ENCODE results near the gene KARS1. TPM values are rescaled to one million over a fixed set of nuclear protein-coding genes. Genes with fewer than 3 reads are reported as not detected.

The KARS1 gene
- total and polyA plus RNA-seq, 2 of the 4 experiments (the other 2 are of a cell fraction): 122 to 228 TPM

DNA sequence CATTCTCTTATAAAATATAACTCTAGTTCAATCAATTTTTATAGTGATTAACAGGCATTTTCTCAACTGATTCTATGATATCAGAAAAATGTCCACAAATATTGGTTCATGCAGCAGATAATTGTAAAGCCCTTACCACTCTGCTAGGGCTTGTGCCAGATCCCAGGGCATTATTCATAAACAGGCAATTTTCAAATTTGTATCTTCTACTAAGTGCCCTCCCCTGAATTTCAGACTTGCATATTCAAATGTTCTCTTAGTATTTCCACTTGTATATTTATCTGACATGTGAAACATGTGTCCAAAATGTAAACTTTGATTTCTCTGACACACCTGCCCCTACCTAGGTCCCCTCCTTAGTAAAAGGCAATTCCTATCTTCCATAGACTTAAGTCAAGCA, 20.0 kb upstream of the KARS1 start:
- H3K23ac ChIP-seq (ENCODE audit: low read depth, low read length): no peak overlapping the region
- intact Hi-C loops (cut with micrococcal nuclease) (no loop called here), in situ Hi-C loops (cut with MboI; ENCODE audit: low sequenced_read_pairs) (no loop called here), dilution Hi-C loops (cut with HindIII; ENCODE audit: low sequenced_read_pairs, unreplicated experiment) (no loop called here)
- no peak overlapping the region for H3K27ac ChIP-seq (ENCODE audit: insufficient read depth, low read length)
- no peak overlapping the region for H3K18ac ChIP-seq (ENCODE audit: low read depth, low read length)
- no peaks in the 10 kb centered on the region for H4K20me1 ChIP-seq (ENCODE audit: insufficient read depth, low read length)
- peaks cover 1% of the 10 kb centered on the region; the same call in 1 of the 2 replicates for H3K4me1 ChIP-seq (ENCODE audit: control insufficient read depth, insufficient read depth, low read length)
- no peaks in the 10 kb centered on the region for H3K36me3 ChIP-seq (ENCODE audit: control insufficient read depth, insufficient read depth, low read length)
- no peak overlapping the region for H4K91ac ChIP-seq (ENCODE audit: insufficient read depth, low read depth, low read length)
- no peak overlapping the region for H2BK5ac ChIP-seq (ENCODE audit: low read depth, low read length, poor library complexity, severe bottlenecking)
- H3K14ac ChIP-seq (replicated peaks; ENCODE audit: low read depth, low read length): no peak overlapping the region
- DNase-seq (no peak), ATAC-seq (ENCODE audit: low read depth) (no peak)
- H3K9me3 ChIP-seq (ENCODE audit: control insufficient read depth, insufficient read depth, low read length): no peaks in the 10 kb centered on the region
- POLR2A ChIA-PET (ENCODE audit: unreplicated experiment): no interaction called here
- no peak overlapping the region for H2AFZ ChIP-seq (replicated peaks; ENCODE audit: low read length, poor library complexity)
- no peaks in the 10 kb centered on the region for H3K9me1 ChIP-seq (ENCODE audit: insufficient read depth, low read length)
- H2AK9ac ChIP-seq (replicated peaks; ENCODE audit: low read depth, low read length, poor library complexity): no peak overlapping the region
- H3K9ac ChIP-seq (ENCODE audit: low read depth, low read length): no peak overlapping the region
- H3K79me1 ChIP-seq (ENCODE audit: low read depth in 1 of 2, low read length in 2 of 2): no peaks in the 10 kb centered on the region
- CTCF ChIA-PET: no interaction called here
- TF ChIP-seq BHLHE40 (IDR thresholded peaks at IDR 0.05; ENCODE audit: low read depth, low read length) (no peak), SMC3 (IDR thresholded peaks at IDR 0.05; ENCODE audit: low read depth, low read length) (no peak), RCOR1 (IDR thresholded peaks at IDR 0.05; ENCODE audit: insufficient replicate concordance, low read length) (no peak), MXI1 (IDR thresholded peaks at IDR 0.05; ENCODE audit: borderline replicate concordance, low read depth, low read length) (no peak), POLR2A (IDR thresholded peaks at IDR 0.05; ENCODE audit: low read depth, low read length) (no peak), NFE2L2 (IDR thresholded peaks at IDR 0.05; ENCODE audit: low read depth, low read length) (no peak), MAFK (IDR thresholded peaks at IDR 0.05; ENCODE audit: low read depth, low read length) (no peak), FOS (IDR thresholded peaks at IDR 0.05; ENCODE audit: low read depth, low read length) (no peak), CHD1 (IDR thresholded peaks at IDR 0.05; ENCODE audit: low read depth, low read length) (no peak)
- TF ChIP-seq, protein P1, sequence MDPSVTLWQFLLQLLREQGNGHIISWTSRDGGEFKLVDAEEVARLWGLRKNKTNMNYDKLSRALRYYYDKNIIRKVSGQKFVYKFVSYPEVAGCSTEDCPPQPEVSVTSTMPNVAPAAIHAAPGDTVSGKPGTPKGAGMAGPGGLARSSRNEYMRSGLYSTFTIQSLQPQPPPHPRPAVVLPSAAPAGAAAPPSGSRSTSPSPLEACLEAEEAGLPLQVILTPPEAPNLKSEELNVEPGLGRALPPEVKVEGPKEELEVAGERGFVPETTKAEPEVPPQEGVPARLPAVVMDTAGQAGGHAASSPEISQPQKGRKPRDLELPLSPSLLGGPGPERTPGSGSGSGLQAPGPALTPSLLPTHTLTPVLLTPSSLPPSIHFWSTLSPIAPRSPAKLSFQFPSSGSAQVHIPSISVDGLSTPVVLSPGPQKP (IDR thresholded peaks at IDR 0.05; ENCODE audit: borderline replicate concordance, low read depth, low read length): no peak
- TF ChIP-seq, protein P2, sequence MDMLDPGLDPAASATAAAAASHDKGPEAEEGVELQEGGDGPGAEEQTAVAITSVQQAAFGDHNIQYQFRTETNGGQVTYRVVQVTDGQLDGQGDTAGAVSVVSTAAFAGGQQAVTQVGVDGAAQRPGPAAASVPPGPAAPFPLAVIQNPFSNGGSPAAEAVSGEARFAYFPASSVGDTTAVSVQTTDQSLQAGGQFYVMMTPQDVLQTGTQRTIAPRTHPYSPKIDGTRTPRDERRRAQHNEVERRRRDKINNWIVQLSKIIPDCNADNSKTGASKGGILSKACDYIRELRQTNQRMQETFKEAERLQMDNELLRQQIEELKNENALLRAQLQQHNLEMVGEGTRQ (IDR thresholded peaks at IDR 0.05; ENCODE audit: low read depth, low read length): no peak
- H2BK120ac ChIP-seq (ENCODE audit: low read depth, low read length): no peak overlapping the region
- no peak overlapping the region for H4K8ac ChIP-seq (ENCODE audit: low read depth in 2 of 2, low read length in 2 of 2)
- H2BK20ac ChIP-seq (ENCODE audit: low read depth, low read length): no peak overlapping the region
- H3K56ac ChIP-seq (ENCODE audit: extremely low read depth, insufficient read depth, low read length): no peak overlapping the region
- no peaks in the 10 kb centered on the region for H3K27me3 ChIP-seq (ENCODE audit: control insufficient read depth, insufficient read depth, low read length)
- no peak overlapping the region for H2AK5ac ChIP-seq (ENCODE audit: low read depth, low read length)
- no peak overlapping the region for H3K4ac ChIP-seq (ENCODE audit: low read depth, low read length)
- H2BK15ac ChIP-seq (ENCODE audit: low read depth, low read length): no peak overlapping the region
- BruUV-seq (replicated peaks): no TSS peak
- no peak overlapping the region for H3K4me2 ChIP-seq (ENCODE audit: low read depth, low read length)
- H3K4me3 ChIP-seq (ENCODE audit: insufficient read depth, low read depth, low read length): no peak overlapping the region
- no peak overlapping the region for H4K5ac ChIP-seq (ENCODE audit: low read depth, low read length)
